ENCODE data around the gene ADCY5.

- TF ChIP-seq CTCF (IDR thresholded peaks at IDR 0.05; ENCODE audit: low read depth, low read length, missing input control) (no peak), ATF3 (IDR thresholded peaks at IDR 0.05) (no peak), TAF1 (conservative IDR thresholded peaks at IDR 0.05) (no peak), ZBTB33 (IDR thresholded peaks at IDR 0.05) (no peak), YY1 (IDR thresholded peaks at IDR 0.05) (no peak), HNF4A (conservative IDR thresholded peaks at IDR 0.05) (no peak), SP1 (IDR thresholded peaks at IDR 0.05) (no peak), RAD21 (IDR thresholded peaks at IDR 0.05) (no peak), JUND (IDR thresholded peaks at IDR 0.05) (no peak), FOXA2 (IDR thresholded peaks at IDR 0.05) (no peak), MAX (IDR thresholded peaks at IDR 0.05) (no peak)
These were observed 43.2 kb upstream of the ADCY5 start for GRCh38 chr3:123491966-123492587.

Measured in liver (tissue), 3 donors.